Osteoblast (primary cell): ENCODE data around the gene ZNF286A. TPM values are rescaled to one million over a fixed set of nuclear protein-coding genes. Genes with fewer than 3 reads are reported as not detected.
"Not testable (repeated sequence)": the region's sequence is repeated elsewhere in the genome, so short reads cannot be mapped to it uniquely, and the experiment has no call there.

ENCODE experiments used
- DNase-seq: peaks from one replicate; pipeline ENCODE4 v3.0.0; 2011; ENCODE audit warnings: low spot score, mixed read lengths; ENCODE audit not compliant: insufficient read length; ENCODE audit errors: missing footprints
- H2AFZ ChIP-seq: 2 replicates; pipeline ENCODE4 v1.6.0; 2011; ENCODE audit warnings: mild to moderate bottlenecking, low read length
- H3K27ac ChIP-seq: 2 replicates; pipeline ENCODE4 v1.5.1; 2011; ENCODE audit warnings: mild to moderate bottlenecking, low read depth, low read length, moderate library complexity
- H3K27me3 ChIP-seq: 2 replicates; pipeline ENCODE4 v1.6.0; 2012; ENCODE audit warnings: mild to moderate bottlenecking, control low read depth, inconsistent platforms, low read length, moderate library complexity; ENCODE audit not compliant: insufficient read depth
- H3K36me3 ChIP-seq: 2 replicates; pipeline ENCODE4 v1.5.1; 2011; ENCODE audit warnings: mild to moderate bottlenecking, low read length, control low read depth, moderate library complexity; ENCODE audit not compliant: insufficient read depth
- H3K4me1 ChIP-seq: 2 replicates; pipeline ENCODE4 v1.5.1; 2011; ENCODE audit warnings: mild to moderate bottlenecking, low read length, control low read depth, moderate library complexity; ENCODE audit not compliant: insufficient read depth
- H3K4me2 ChIP-seq: 2 replicates; pipeline ENCODE4 v1.6.0; 2011; ENCODE audit warnings: mild to moderate bottlenecking, low read length; ENCODE audit not compliant: insufficient read depth
- H3K4me3 ChIP-seq: fragments of 200-600 bp; sonication (generic); 3 replicates; pipeline ENCODE4 v1.5.1; 2012; ENCODE audit warnings: mild to moderate bottlenecking, low read length, inconsistent platforms; ENCODE audit not compliant: insufficient read depth
- H3K79me2 ChIP-seq: 2 replicates; pipeline ENCODE4 v1.6.0; 2012; ENCODE audit warnings: mild to moderate bottlenecking, low read length, control low read depth, inconsistent platforms; ENCODE audit not compliant: insufficient read depth
- H3K9me3 ChIP-seq: 2 replicates; pipeline ENCODE4 v1.5.1; 2011; ENCODE audit warnings: low read depth, low read length, control low read depth
- H4K20me1 ChIP-seq: 2 replicates; pipeline ENCODE4 v1.6.0; 2012; ENCODE audit warnings: mild to moderate bottlenecking, low read length, control low read depth; ENCODE audit not compliant: insufficient read depth
- total RNA-seq: library from RNA; depleted of rRNA; stranded (reverse); fragments of >200 nt; gene quantifications from 2 replicates; pipeline ENCODE4 v1.2.3, GENCODE V29; 2012

ZNF286A gene
- total RNA-seq, 1 donor = 39.8 TPM

GRCh38 chr17:15683824-15684478, 15.6 kb upstream of the ZNF286A start, which contains the start of gene TRIM16:
Gene TRIM16 (minus strand): TSS chr17:15684311. CDS start chr17:15651609, 32,702 bp downstream.
- not testable (repeated sequence) for H3K36me3 ChIP-seq, H3K79me2 ChIP-seq, H4K20me1 ChIP-seq, H3K27me3 ChIP-seq, H3K27ac ChIP-seq, H3K9me3 ChIP-seq, H3K4me1 ChIP-seq
- peak within 1 kb of the TSS; percentile 83 for H3K4me2 ChIP-seq
- peak within 1 kb of the TSS; percentile 77 for H3K4me3 ChIP-seq
- DNase-seq = peak; percentile 61
- H2AFZ ChIP-seq = peak within 1 kb of the TSS; percentile 94

GRCh38 chr17:15687494-15687893, 12.1 kb upstream of the ZNF286A start:
- not testable (repeated sequence) for DNase-seq, H2AFZ ChIP-seq, H3K27me3 ChIP-seq, H3K4me2 ChIP-seq, H3K79me2 ChIP-seq, H3K27ac ChIP-seq, H4K20me1 ChIP-seq, H3K4me3 ChIP-seq, H3K4me1 ChIP-seq, H3K36me3 ChIP-seq, H3K9me3 ChIP-seq

- not testable (repeated sequence) for H3K36me3 ChIP-seq, H3K79me2 ChIP-seq, DNase-seq, H3K27me3 ChIP-seq, H3K27ac ChIP-seq, H4K20me1 ChIP-seq, H3K9me3 ChIP-seq, H3K4me1 ChIP-seq
- H2AFZ ChIP-seq = peak overlapping the region; percentile 77
- H3K4me2 ChIP-seq = peak overlapping the region; percentile 72
- peak overlapping the region; percentile 77 for H3K4me3 ChIP-seq
Observed at GRCh38 chr17:15698967-15699366, 585 bp upstream of the ZNF286A start.

GRCh38 chr17:15699937-15700336, 385 bp downstream of the ZNF286A start:
- DNase-seq, H3K4me1 ChIP-seq, H3K79me2 ChIP-seq, H3K27me3 ChIP-seq, H3K9me3 ChIP-seq, H4K20me1 ChIP-seq, H3K36me3 ChIP-seq: not testable (repeated sequence)
- H2AFZ ChIP-seq = peak overlapping the region; percentile 78
- peak overlapping the region; percentile 72 for H3K4me2 ChIP-seq
- peak overlapping the region; percentile 45 for H3K27ac ChIP-seq
- H3K4me3 ChIP-seq = peak overlapping the region; percentile 77

GRCh38 chr17:15704239-15704638, 4.7 kb downstream of the ZNF286A start:
- H3K4me2 ChIP-seq, H3K27me3 ChIP-seq, H3K4me3 ChIP-seq, H3K9me3 ChIP-seq, H3K4me1 ChIP-seq, H3K27ac ChIP-seq, DNase-seq, H4K20me1 ChIP-seq, H3K79me2 ChIP-seq, H2AFZ ChIP-seq: not testable (repeated sequence)
- H3K36me3 ChIP-seq = peaks cover 38% of the 10 kb centered on the region

GRCh38 chr17:15704813-15705212, 5.3 kb downstream of the ZNF286A start:
- not testable (repeated sequence) for H3K9me3 ChIP-seq, H3K4me1 ChIP-seq, H3K4me2 ChIP-seq, H3K4me3 ChIP-seq, H3K27me3 ChIP-seq, H3K27ac ChIP-seq, DNase-seq, H3K79me2 ChIP-seq, H2AFZ ChIP-seq, H4K20me1 ChIP-seq
- peaks cover 38% of the 10 kb centered on the region for H3K36me3 ChIP-seq

DNA sequence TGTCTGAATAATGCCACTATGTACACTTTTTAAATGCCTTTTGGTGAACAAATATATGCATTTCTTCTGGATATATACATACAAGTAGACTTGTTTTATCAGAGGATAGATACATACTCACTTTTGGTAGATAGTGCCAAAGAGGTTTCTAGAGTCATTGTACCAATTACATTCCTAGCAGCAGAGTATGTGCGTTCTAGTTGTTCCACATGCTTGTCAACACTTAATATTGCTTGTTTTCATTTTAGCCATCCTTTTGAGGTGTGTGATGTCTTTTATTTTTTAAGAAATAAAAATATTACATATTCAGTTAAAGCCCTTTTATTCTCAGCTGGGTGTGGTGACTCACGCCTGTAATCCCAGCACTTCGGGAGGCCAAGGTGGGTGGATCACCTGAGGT, 9.3 kb downstream of the ZNF286A start:
- not testable (repeated sequence) for H3K79me2 ChIP-seq, H3K27me3 ChIP-seq, H3K27ac ChIP-seq, H3K4me3 ChIP-seq, DNase-seq, H4K20me1 ChIP-seq, H3K4me2 ChIP-seq, H3K9me3 ChIP-seq, H2AFZ ChIP-seq, H3K4me1 ChIP-seq
- peaks cover 41% of the 10 kb centered on the region for H3K36me3 ChIP-seq

DNA sequence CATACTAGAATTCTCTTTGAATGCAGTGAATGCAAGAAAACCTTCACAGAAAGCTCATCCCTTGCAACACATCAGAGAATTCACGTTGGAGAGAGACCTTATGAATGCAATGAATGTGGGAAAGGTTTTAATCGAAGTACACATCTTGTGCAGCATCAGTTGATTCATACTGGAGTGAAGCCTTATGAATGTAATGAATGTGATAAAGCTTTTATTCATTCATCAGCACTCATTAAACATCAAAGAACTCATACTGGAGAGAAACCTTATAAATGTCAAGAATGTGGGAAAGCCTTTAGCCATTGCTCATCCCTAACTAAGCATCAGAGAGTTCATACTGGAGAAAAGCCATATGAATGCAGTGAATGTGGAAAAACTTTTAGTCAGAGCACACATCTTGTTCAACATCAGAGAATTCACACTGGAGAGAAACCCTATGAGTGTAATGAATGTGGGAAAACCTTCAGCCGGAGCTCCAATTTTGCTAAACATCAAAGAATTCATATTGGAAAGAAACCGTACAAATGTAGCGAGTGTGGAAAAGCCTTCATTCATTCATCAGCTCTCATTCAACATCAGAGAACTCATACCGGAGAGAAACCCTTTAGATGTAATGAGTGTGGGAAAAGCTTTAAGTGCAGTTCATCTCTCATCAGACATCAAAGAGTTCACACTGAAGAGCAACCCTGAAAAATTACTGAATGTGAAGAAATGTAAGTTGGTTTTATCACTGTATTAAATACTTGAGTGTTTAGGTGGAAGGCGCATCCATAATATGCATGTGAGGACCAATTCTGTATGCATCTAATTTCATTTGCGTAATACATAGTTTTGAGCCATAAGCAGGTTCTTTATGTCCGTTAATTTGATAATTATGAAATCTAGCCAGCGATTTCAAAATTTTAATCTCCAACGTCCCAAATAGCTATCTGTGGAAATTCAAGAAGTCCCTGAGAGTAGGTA, 17.3 kb downstream of the ZNF286A start:
- H3K4me1 ChIP-seq, H3K9me3 ChIP-seq, H3K27me3 ChIP-seq, H3K36me3 ChIP-seq, H4K20me1 ChIP-seq, DNase-seq, H3K27ac ChIP-seq, H3K4me2 ChIP-seq, H3K79me2 ChIP-seq, H3K4me3 ChIP-seq, H2AFZ ChIP-seq: not testable (repeated sequence)
